Measurements from ENCODE around the gene CDH15.

Gene CDH15

GRCh38 chr16:89140401-89140800 is 31.1 kb upstream of the CDH15 start:
- FAIRE-seq (no peak), DNase-seq (ENCODE audit: extremely low spot score, insufficient read length, low read depth) (no peak)

GRCh38 chr16:89140981-89141883 is 30.3 kb upstream of the CDH15 start:
- DNase-seq (ENCODE audit: extremely low spot score, insufficient read length, low read depth) (no peak), FAIRE-seq (no peak)

DNA sequence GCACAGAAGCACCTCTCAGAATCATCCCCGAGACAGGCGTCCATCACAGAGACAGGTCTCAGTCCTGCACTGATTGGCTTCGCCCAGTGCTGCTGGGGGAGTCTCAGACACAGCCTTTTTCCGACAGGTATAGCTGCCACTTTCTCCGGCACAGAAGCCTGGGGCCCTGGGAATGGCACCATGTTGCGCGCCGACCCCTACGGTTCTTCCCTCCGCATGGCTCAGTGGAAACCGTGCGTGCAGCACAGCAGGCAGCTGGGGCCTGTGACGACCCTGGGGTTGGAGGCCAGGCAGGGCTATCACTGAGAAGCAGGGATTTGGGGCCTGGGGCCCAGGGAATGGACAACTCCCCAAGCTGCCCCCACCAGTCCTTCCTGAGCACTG is 29.7 kb upstream of the CDH15 start:
- FAIRE-seq = no peak
- DNase-seq (ENCODE audit: extremely low spot score, insufficient read length, low read depth) = no peak

GRCh38 chr16:89142474-89143195 is 28.9 kb upstream of the CDH15 start:
- FAIRE-seq = no peak
- DNase-seq (ENCODE audit: extremely low spot score, insufficient read length, low read depth) = no peak

- DNase-seq (ENCODE audit: extremely low spot score, insufficient read length, low read depth) = no peak
- FAIRE-seq = no peak
Observed at GRCh38 chr16:89143201-89143741, 28.3 kb upstream of the CDH15 start.

DNA sequence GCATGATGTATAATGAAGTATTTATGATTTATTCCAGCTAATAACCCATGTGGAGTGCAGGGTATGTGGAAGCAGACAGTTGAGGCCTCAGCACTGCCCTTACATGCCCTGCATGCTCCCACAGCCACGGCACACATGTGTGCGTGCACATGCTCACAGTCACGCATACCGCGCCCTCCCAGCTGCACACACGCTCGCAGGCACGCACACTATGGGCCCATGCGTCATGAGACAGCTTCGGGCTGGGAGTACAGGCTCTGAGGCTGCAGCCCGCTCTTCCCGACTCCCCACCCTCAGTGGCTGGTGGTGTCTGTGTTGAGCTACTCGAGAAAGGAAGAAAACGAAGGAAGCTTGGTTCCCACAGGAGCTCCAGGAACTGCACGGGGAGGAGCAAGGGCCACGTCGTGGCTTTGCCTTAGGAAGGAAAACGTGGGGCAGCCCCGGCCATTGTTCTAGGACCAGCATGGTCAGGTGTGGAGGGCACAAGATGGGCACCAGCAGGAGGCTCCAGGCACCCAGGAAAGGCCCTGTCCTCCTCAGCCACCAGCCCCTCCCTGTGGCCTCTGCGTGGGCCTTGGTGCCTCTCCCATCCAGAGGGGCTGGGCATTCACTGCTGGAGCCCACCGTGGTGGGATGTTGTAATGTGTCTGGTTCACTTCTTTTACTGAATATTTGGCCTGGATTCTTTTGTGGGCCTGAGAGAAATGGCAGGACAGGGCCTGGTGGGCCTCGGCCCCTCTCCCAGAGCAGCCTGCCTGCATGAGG is 27.5 kb upstream of the CDH15 start:
- FAIRE-seq (no peak), DNase-seq (ENCODE audit: extremely low spot score, insufficient read length, low read depth) (no peak)

GRCh38 chr16:89144681-89145080 is 26.9 kb upstream of the CDH15 start:
- FAIRE-seq (no peak), DNase-seq (ENCODE audit: extremely low spot score, insufficient read length, low read depth) (no peak)

GRCh38 chr16:89145406-89146161 is 26.0 kb upstream of the CDH15 start:
- DNase-seq (ENCODE audit: extremely low spot score, insufficient read length, low read depth) (no peak), FAIRE-seq (no peak)

GRCh38 chr16:89146211-89147005 is 25.1 kb upstream of the CDH15 start:
- no peak for DNase-seq (ENCODE audit: extremely low spot score, insufficient read length, low read depth)
- no peak for FAIRE-seq

GRCh38 chr16:89147085-89147817 is 24.3 kb upstream of the CDH15 start:
- no peak for FAIRE-seq
- no peak for DNase-seq (ENCODE audit: extremely low spot score, insufficient read length, low read depth)

- DNase-seq (ENCODE audit: extremely low spot score, insufficient read length, low read depth) (no peak), FAIRE-seq (no peak)
Observed at GRCh38 chr16:89149386-89149785, 22.2 kb upstream of the CDH15 start.

GRCh38 chr16:89150090-89150835 is 21.3 kb upstream of the CDH15 start:
- DNase-seq (ENCODE audit: extremely low spot score, insufficient read length, low read depth) (no peak), FAIRE-seq (no peak)

- no peak for FAIRE-seq
- no peak for DNase-seq (ENCODE audit: extremely low spot score, insufficient read length, low read depth)
Observed at GRCh38 chr16:89150981-89151380, 20.6 kb upstream of the CDH15 start.

DNA sequence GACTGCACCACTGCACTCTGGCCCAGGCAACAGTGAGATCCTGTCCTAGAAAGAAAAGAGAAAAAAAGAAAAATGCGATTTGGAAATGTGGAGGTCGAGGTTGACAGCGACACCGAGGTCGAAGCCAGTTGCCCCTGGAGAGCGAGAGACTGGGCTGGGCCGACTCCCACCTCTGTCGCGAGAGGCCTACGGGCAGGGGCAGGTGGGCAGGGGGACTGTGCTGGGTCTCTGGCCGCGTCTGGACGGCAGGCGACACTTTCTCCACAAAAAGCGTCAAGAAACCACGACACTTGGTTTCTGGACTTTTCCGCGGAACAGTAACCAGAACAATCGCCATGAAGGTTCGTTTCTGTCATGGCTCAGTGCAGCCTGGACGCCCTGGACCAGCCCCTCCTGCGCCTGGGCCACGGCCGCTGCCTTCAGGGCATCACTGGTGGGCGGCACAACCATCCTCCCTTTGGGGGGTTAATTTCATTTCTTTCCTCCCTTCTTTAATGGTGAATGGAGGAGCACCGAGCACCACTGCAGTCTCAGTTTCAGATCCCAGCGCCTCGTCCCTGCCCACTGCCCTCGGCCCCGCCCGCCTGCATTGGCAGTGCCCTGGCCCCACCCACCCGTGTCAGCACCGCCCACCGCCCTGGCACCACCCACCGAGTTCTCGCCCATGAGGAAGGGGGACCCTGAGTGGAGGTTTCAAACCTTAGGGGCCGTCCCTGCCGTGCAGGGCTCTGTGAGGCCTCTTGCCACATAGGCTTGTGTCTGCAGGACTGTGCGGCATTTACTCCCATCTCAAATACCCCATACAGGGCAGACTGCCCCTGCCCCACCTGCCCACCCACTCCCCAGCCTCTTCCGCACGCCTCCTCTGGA is 18.5 kb upstream of the CDH15 start:
- no peak for FAIRE-seq
- DNase-seq (ENCODE audit: extremely low spot score, insufficient read length, low read depth) = no peak

- no peak for FAIRE-seq
- no peak for DNase-seq (ENCODE audit: extremely low spot score, insufficient read length, low read depth)
Observed at GRCh38 chr16:89153848-89154271, 17.7 kb upstream of the CDH15 start.

DNA sequence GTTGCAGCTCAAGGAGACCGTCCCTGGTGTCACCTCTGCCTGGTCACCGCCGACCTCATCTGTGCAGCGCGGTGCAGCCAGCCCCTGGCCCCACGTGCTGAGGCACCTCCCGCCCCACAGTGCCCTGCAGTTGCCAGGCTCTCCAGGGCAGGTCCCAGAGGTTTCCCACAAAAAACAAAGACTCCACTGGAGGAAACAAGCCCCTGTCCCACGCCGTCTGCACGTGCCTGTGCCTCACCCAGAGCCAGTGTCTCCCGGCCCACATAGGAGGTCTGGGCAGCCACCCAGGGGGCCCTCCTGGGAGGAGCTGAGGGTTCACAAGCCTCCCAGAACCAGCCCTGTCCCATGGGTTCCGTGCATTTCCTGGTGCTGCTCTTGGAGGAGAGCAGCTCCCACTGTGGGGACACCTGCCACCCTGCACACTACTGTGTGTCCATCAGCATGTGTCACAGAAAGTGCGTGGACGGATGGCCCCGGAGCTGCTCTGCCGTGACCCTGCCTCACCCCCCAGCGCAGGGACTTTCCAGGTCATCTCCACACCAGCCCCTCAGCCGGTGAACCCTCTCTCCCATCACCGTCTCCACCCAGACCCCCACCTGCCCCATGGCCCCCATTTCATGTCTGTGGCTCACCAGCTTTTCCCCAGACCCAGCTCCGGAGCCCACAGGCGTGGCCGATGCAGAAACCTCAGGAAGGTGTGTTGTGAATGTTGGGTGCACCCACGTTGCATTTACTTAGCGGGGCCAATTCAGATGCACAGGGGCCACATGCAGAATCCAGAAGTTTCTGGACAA is 17.0 kb upstream of the CDH15 start:
- FAIRE-seq (no peak), DNase-seq (ENCODE audit: extremely low spot score, insufficient read length, low read depth) (no peak)
